NCI-H1105 treated with DMSO at 0.1 percent for 48 hours (cell line): ENCODE measurements around the gene RIMS1.

Experiments
- DNase-seq: peaks from one replicate; lab custom pipeline; 2025; lab: John Stamatoyannopoulos, UW

Gene RIMS1

DNA sequence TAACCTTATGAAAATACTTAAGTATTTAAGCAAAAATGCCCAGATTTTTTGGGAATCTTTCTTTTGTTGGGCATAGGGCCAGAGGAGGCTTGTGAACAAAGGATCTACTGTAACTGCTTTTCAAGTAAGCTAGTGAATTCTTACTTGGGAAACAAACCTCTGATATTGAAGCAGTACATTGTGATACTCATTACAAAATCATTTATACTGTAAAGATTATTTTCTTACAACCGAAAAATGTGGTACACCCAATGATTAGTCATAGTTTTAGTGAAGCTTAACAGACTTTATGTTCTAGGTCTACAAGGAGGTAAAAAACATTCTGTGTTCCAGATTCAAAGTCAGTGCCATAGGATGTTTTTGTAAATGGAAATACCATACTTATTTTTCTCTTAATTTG is 462.6 kb downstream of the RIMS1 start:
- DNase-seq = no peak

- no peak for DNase-seq
Observed at GRCh38 chr6:72350296-72350881, 464.0 kb downstream of the RIMS1 start.

DNA sequence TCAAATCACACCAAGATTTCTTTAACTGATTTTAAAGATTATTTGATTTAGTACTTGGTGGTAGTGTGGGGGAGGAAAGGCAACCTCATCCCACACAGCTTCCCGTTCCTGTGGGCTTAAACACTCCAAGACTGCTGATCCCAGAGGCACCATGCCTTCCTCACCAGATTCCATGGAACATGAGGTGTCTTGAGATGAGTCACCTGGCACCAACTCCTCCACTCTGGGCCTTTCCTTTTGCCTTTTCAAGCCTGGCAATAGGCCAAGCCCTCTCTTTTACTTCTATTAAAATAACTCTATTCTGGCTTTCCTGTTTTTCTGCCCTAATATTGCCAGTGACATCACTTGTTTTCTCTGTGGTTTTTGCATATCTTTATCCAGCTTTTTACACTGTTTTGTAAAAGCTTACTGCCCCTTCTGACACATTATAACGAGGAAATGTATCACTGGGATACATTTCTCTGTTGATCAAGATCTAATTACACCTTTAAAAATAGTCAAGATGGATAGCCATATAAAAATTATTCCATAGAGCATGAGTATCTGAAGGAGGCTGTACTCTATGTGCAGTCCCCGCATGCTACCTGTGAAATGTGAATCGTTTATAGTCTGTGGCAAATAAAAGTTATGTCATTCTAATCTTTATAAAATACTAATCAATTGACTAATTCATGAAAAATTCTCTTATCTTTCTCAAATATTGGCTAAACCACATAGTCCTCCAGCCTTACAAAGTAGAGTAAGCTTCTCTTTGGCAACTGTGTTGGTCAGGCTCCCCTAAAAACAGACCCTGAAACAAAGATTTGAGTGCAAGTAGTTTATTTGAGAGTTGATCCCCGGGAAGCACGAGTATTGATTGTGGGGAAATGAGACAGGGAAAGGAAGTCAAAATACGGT is 477.7 kb downstream of the RIMS1 start:
- DNase-seq = no peak

GRCh38 chr6:72365773-72366172 is 479.4 kb downstream of the RIMS1 start:
- no peak for DNase-seq

DNA sequence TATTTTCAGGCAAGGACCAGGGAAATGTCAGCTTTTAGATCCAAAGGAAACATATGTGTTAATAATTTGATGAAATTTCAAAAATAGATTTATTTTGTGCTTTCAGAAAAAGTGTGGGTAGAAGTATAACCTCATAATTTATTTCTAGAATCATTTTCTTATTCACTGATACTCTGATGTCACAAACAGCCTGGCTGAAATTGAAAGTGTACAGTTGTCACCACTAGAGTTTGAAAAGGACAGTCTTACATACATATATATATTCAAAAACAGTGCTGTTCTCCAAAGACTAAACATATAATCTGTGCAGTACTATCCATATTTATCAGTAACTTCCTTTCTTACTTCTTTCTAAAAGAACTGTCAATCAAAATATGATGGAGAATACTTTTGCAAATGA is 481.1 kb downstream of the RIMS1 start:
- no peak for DNase-seq

GRCh38 chr6:72371473-72371872 is 485.1 kb downstream of the RIMS1 start:
- no peak for DNase-seq

- DNase-seq = no peak
Observed at GRCh38 chr6:72374172-72374571, 487.8 kb downstream of the RIMS1 start.

- no peak for DNase-seq
Observed at GRCh38 chr6:72374857-72375256, 488.5 kb downstream of the RIMS1 start.

- DNase-seq = no peak
Observed at GRCh38 chr6:72376736-72377135, 490.4 kb downstream of the RIMS1 start.

GRCh38 chr6:72381076-72381475 is 494.7 kb downstream of the RIMS1 start:
- DNase-seq = no peak

- no peak for DNase-seq
Observed at GRCh38 chr6:72382602-72383529, 496.5 kb downstream of the RIMS1 start.

GRCh38 chr6:72386324-72386723 is 500.0 kb downstream of the RIMS1 start:
- no peak for DNase-seq

DNA sequence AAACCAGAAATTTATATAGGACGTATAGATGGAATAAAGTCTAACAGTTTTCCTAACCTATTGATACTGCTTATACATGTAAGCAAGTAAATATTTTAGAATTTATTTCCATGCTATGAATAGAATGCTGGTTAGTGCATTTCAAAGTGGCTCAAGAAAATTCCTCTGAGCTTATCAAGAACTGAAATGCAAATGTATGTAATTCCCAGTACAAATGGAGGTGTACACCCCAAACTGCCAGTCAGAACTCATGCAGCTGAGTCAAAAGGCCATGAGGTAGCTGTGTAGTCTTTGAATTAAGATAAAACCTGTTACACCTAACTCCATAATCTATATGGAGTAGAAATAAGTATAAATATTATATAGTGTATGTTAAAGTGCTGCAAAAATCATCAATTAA is 503.3 kb downstream of the RIMS1 start:
- DNase-seq = no peak

DNA sequence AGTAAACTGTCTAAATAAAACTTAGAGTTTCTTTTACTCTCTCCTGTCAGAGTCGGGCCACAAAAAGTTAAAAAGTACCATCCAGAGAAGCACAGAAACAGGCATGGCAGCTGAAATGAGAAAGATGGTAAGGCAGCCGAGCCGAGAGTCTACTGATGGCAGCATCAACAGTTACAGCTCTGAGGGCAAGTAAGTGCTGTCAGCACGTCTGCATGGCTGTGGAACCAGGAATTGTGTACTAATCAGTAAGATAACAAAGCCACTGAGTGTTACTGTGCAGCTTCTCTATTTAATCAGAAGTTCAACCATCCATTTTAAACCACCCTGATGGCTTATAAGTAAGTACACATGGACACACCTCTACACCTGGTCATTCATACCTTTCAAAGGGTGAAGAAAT is 504.2 kb downstream of the RIMS1 start:
- DNase-seq = no peak

DNA sequence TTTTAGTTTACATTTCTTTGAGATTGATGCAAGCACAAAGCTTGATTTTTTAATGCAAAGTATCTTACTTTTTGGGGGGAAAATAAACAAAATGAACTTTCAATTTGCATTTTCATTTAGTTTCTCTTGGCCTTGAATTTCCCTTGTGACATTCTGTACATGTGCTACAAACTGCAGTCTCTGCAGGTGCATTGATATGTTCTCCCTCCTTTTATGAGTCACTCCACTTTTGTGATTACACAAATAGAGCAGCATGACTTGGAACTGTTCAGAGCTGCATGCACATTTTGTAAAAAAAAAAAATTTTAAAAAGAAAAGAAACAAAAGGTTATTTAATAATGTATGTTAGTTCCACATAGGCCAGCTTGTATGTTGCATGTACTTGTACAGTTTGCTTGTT is 515.5 kb downstream of the RIMS1 start:
- no peak for DNase-seq

DNA sequence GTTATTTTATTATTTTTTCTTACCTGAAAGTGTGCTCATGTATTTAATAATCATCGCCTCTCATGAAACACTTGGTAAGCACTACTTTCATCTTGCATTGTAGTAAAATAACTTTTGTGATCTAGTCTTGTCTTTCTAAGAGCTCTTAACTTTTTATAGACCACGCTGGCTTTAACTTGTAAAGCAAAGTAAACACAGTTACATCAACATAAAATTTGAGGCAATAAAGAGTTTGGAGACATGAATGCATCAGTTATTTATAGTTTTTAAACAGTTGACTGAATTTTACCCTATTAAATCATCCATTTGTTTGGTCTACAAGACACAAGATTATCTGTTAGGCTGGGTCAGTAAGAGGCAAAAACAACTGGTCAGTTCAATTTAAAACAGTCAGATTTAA is 517.1 kb downstream of the RIMS1 start:
- no peak for DNase-seq

DNA sequence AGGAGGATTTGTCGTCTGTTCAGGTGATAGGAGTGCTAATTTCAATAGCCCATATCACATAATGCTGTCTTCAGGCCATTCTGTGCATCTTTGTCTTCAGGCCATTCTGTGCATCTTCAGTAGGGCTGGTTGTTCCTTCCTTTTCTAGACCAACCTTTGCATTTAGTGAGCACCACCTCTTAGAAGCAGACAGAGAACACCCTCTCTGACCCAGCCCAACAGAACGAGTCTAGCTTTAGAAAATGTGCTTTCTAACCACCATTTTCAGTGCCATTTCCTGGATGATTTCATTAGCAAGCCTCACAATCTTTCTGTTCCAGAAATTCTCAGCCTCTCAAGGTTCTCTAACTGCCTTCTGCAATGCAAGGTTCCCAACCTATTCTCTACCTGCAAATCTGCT is 520.2 kb downstream of the RIMS1 start:
- DNase-seq = no peak

DNA sequence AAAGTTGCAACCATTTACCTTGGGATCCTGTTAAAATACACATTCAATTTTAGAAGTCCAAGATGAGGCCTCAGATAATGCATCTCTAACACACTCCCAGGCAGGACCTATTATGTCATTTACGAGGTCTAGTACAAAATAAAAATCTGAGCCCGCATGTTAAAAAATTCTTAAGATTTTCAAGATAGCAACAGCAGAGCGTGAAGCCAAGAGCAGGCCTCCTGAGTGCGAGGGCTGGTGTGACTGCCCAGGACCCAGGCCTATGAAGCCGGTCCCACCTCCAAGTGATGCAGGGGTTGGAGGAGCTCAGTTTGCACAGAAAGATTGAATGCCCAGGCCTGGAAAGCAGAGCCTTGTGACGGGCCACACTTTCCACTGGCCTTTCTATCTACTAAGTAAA is 524.4 kb downstream of the RIMS1 start:
- DNase-seq = no peak

DNA sequence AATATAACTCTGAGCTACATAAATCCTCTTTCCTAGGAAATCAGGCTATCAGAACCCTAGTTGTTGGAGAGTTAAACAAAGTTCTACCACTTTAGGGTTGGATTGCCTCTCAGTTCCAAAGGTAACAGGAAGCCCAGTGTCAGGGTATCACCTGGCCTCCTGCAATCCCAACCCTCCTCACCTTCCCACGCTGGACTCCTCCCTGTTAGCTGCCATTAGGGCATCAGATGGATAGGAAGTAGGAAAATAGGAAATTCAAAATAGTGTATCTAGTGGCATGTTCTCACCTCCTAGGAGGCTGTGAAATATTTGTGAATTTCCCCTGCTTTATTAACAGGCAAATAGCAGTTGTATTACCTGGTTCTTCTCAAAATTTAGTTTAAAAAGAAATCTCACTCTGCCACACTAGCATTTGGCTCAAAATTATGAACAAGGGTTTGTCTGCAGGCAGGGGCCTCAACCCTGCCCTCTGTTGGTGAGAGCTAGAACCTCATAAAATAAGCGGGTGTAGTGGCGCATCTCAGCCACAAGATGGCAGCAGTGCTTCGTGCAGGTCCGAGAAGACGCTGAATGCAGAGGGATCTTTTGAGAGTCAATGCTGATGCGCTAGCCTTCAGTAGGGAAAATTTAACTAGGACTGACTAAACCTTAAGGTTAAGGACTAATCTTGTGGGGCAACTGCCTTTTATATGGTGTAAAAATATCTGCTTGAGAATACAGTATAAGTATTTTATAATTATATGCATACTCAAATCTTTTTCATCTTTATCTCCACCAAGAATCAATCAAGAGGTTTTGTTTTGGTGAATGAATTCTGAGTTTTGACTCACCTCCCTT is 525.7 kb downstream of the RIMS1 start:
- peak; percentile 73 for DNase-seq

- no peak for DNase-seq
Observed at GRCh38 chr6:72412709-72413044, 526.3 kb downstream of the RIMS1 start.

- DNase-seq = no peak
Observed at GRCh38 chr6:72413884-72414283, 527.5 kb downstream of the RIMS1 start.

GRCh38 chr6:72414657-72415056 is 528.3 kb downstream of the RIMS1 start:
- DNase-seq = no peak
